ENCODE measurements around the gene CBY3. TPM values are rescaled to one million over a fixed set of nuclear protein-coding genes. Genes with fewer than 3 reads are reported as not detected.
"Not testable (repeated sequence)": the region's sequence is repeated elsewhere in the genome, so short reads cannot be mapped to it uniquely, and the experiment has no call there.

The CBY3 gene
- total RNA-seq, 2 experiments from 2014 or later = not detected

- Mint-ChIP-seq H3K36me3 (ENCODE audit: low read depth) (peaks cover 24% of the 10 kb centered on the region), H3K4me1 (ENCODE audit: low read depth) (peaks cover 37% of the 10 kb centered on the region), H3K27me3 (ENCODE audit: low read depth) (no peaks in the 10 kb centered on the region)
Measured at GRCh38 chr5:179697993-179698934, 17.4 kb upstream of the CBY3 start.

GRCh38 chr5:179697543-179697942 is 16.7 kb upstream of the CBY3 start:
- H3K27me3 Mint-ChIP-seq (ENCODE audit: low read depth); DNase-seq; H3K9me3 Mint-ChIP-seq: not testable (repeated sequence)
- intact Hi-C loops (cut with micrococcal nuclease) = loop anchor here (5.0 kb wide), 1 partner anchor 375 kb away; the partner anchor contains the start of gene RNF130
- Mint-ChIP-seq H3K4me1 (ENCODE audit: low read depth) (peaks cover 32% of the 10 kb centered on the region), H3K27ac (peak overlapping the region; percentile 97), H3K36me3 (ENCODE audit: low read depth) (peaks cover 18% of the 10 kb centered on the region), H3K4me3 (peak overlapping the region; percentile 95)
- CTCF ChIA-PET = interaction anchor here (0.9 to 1.8 kb wide), 6 partner anchors 10 to 100 kb away, joined by 3 to 9 read pairs (median 4); partner anchors contain the start of genes CBY3, HNRNPH1 and MAML1

More at GRCh38 chr5:179697993-179698934, 17.4 kb upstream of the CBY3 start:
- CTCF ChIA-PET = interaction anchor here (1.0 to 1.8 kb wide), 3 partner anchors 11 to 34 kb away, joined by 4 to 9 read pairs (median 4); partner anchors contain the start of genes CBY3 and MAML1
- Mint-ChIP-seq H3K27ac (peak overlapping the region; percentile 97), H3K9me3 (no peaks in the 10 kb centered on the region), H3K4me3 (peak overlapping the region; percentile 95)
- peak; percentile 99 for DNase-seq
- intact Hi-C loops (cut with micrococcal nuclease) = loop anchor here (1.0 to 5.0 kb wide), 10 partner anchors 20 to 1071 kb away; partner anchors contain the start of genes CLK4, HNRNPH1, MAML1 and MRNIP

DNA sequence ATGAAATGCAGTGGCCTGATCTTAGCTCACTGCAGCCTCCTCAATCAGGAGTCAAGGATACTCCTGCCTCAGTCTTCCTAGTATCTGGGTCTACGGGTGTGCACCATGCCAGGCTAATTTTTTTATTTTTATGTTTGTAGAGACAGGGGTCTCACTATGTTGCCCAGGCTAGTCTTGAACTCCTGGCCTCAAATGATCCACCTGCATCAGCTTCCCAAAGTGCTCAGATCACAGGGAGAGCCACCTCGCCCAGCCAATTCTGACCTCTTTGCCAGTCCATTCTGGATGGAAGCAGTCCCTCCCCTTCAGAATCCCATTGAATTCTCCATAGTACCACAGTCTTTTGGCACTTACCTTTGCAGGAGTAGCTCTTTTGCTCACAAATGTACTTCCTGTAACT is 16.3 kb upstream of the CBY3 start:
- H3K4me3 Mint-ChIP-seq = peak overlapping the region; percentile 95
- no peaks in the 10 kb centered on the region for H3K27me3 Mint-ChIP-seq (ENCODE audit: low read depth)
- DNase-seq = no peak
- CTCF ChIA-PET = interaction anchor here (0.6 to 1.8 kb wide), 7 partner anchors 10 to 100 kb away, joined by 3 to 9 read pairs (median 4); partner anchors contain the start of genes CBY3, HNRNPH1 and MAML1
- H3K27ac Mint-ChIP-seq = peak overlapping the region; percentile 97
- intact Hi-C loops (cut with micrococcal nuclease) = loop anchor here (5.0 kb wide), 1 partner anchor 375 kb away; the partner anchor contains the start of gene RNF130
- peaks cover 28% of the 10 kb centered on the region for H3K4me1 Mint-ChIP-seq (ENCODE audit: low read depth)
- H3K9me3 Mint-ChIP-seq = no peaks in the 10 kb centered on the region
- H3K36me3 Mint-ChIP-seq (ENCODE audit: low read depth) = peaks cover 13% of the 10 kb centered on the region

DNA sequence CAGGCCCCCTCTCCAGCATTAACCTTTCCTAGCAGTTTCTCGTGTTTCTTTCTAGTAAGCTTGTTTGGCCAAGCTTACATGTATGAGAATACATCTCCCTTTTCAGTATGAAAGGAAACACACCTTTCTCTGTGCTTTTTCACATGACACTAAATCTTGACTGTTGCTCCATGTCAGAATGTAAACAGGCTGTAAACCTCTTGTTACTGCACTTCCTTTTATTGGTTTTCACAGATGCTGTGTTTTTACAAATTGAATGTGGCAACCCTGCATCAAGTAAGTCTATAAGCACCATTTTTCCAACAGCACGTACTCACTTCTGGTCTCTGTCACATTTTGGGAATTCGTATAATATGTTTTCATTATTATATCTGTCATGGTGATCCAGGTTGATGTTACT is 15.8 kb upstream of the CBY3 start:
- no peaks in the 10 kb centered on the region for H3K27me3 Mint-ChIP-seq (ENCODE audit: low read depth)
- CTCF ChIA-PET = interaction anchor here (0.6 to 1.8 kb wide), 4 partner anchors 14 to 101 kb away, joined by 3 to 9 read pairs (median 4); partner anchors contain the start of gene CBY3
- H3K36me3 Mint-ChIP-seq (ENCODE audit: low read depth) = peaks cover 11% of the 10 kb centered on the region
- no peaks in the 10 kb centered on the region for H3K9me3 Mint-ChIP-seq
- no peak overlapping the region for H3K27ac Mint-ChIP-seq
- H3K4me3 Mint-ChIP-seq = no peak overlapping the region
- peaks cover 25% of the 10 kb centered on the region for H3K4me1 Mint-ChIP-seq (ENCODE audit: low read depth)
- DNase-seq = no peak
- intact Hi-C loops (cut with micrococcal nuclease) = loop anchor here (5.0 kb wide), 1 partner anchor 376 kb away; the partner anchor contains the start of gene RNF130

- CTCF ChIA-PET = interaction anchor here (0.8 kb wide), 1 partner anchor 15 kb away, joined by 3 read pairs; no protein-coding TSS in a partner anchor
- H3K4me1 Mint-ChIP-seq (ENCODE audit: low read depth) = peaks cover 12% of the 10 kb centered on the region
- DNase-seq = no peak
- H3K27me3 Mint-ChIP-seq (ENCODE audit: low read depth) = no peaks in the 10 kb centered on the region
- no peaks in the 10 kb centered on the region for H3K9me3 Mint-ChIP-seq
- peaks cover 4% of the 10 kb centered on the region for H3K36me3 Mint-ChIP-seq (ENCODE audit: low read depth)
- intact Hi-C loops (cut with micrococcal nuclease) = no loop called here
- no peak overlapping the region for H3K27ac Mint-ChIP-seq
- no peak overlapping the region for H3K4me3 Mint-ChIP-seq
Measured at GRCh38 chr5:179694561-179694960, 13.7 kb upstream of the CBY3 start.

DNA sequence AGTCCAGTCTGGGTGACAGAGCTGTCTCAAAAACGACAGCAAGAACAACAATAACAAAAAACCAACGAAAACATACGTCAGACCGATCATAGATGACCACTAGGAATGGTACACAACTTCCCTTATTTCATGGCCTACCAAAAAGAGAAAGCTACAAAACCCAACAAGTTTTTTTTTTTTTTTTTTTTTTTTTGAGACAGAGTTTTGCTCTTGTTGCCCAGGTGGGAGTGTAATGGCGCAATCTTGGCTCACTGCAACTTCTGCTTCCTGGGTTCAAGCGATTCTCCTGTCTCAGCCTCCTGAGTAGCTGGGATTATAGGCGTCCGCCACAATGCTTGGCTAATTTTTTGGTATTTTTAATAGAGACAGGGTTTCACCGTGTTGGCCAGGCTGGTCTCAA is 8.4 kb upstream of the CBY3 start:
- intact Hi-C loops (cut with micrococcal nuclease); H3K4me3 Mint-ChIP-seq; CTCF ChIA-PET; DNase-seq; H3K27me3 Mint-ChIP-seq (ENCODE audit: low read depth); H3K4me1 Mint-ChIP-seq (ENCODE audit: low read depth); H3K9me3 Mint-ChIP-seq; H3K27ac Mint-ChIP-seq; H3K36me3 Mint-ChIP-seq (ENCODE audit: low read depth): not testable (repeated sequence)

DNA sequence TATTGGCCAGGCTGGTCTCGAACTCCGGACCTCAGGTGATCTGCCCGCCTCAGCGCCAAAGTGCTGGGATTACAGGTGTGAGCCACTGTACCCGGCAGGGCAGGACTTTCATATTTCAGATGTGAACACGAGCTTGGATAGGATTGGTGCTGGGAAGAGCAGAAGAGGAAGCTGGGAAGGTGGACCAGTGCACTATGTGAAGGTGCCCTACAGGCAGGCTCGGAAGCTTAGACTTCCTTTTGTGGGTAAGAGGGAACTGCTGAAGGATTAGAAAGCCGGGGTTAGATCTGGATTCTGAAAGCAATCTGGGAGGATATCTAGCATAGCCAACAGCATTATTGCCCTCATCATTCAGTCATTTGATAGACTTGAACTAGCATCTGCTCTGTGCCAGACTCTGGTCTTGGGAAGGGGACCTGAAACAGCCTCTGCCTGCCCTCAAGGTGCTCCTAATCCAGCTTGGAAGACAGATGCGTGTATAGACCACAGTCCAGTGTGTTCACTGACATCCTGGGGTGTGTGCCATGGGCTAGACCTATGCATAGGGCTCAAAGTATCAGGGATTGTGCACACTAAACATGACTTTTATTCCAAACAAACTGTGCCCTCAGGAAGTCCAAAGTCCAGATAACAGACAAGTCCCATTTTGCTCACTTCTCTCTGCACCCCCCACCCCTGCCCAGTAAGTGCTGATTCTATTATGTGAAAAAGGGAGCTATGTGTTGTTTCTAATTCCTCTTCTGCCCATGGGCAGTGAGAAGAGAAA is 637 bp downstream of the CBY3 start:
- H3K4me1 Mint-ChIP-seq (ENCODE audit: low read depth) = peaks cover 36% of the 10 kb centered on the region
- H3K27ac Mint-ChIP-seq = no peak overlapping the region
- H3K27me3 Mint-ChIP-seq (ENCODE audit: low read depth) = no peaks in the 10 kb centered on the region
- H3K4me3 Mint-ChIP-seq = peak overlapping the region; percentile 42
- intact Hi-C loops (cut with micrococcal nuclease) = no loop called here
- no peaks in the 10 kb centered on the region for H3K9me3 Mint-ChIP-seq
- H3K36me3 Mint-ChIP-seq (ENCODE audit: low read depth) = peaks cover 26% of the 10 kb centered on the region
- DNase-seq = no peak
- CTCF ChIA-PET = interaction anchor here (0.6 to 2.4 kb wide), 7 partner anchors 10 to 117 kb away, joined by 3 to 9 read pairs (median 4); partner anchors contain the start of gene HNRNPH1

DNA sequence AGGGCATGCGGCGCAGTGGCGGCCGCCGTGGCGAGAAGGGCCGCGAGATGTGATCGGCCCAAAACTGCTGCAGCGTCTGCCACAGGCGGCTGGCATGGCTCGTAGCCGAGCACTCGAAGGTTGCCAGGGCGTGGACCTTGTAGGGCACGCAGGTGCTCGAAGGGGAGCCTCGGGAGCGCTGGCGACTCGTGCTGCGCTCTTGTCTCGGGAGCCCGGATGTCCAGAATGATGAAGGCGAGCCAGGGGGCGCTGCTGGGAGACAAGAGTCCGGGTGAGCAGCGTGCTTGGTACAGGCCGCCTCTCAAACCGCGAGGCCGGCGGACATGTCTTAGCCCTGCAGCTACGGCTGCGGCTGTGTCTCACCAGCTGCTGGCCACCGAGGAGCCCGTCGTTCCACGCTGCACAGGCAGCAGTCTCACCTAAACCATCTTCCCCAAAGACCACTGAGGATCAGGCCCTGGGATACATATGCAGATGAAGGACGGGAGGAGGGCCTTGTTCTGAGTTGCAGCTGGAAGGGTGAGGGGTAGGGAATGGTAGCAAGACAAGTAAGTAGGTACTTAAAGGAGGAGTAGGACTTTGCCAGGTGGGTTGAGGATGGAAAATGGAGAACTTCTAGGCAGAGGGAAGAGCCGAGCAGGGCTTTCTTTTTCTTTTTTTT is 1.7 kb downstream of the CBY3 start:
- CTCF ChIA-PET = interaction anchor here (0.6 to 2.4 kb wide), 6 partner anchors 9 to 118 kb away, joined by 3 to 9 read pairs (median 4); no protein-coding TSS in a partner anchor
- intact Hi-C loops (cut with micrococcal nuclease) = loop anchor here (2.0 kb wide), 2 partner anchors 228 to 412 kb away; partner anchors contain the start of gene TBC1D9B
- H3K4me3 Mint-ChIP-seq = peak overlapping the region; percentile 99

GRCh38 chr5:179678223-179679013 is 2.4 kb downstream of the CBY3 start:
- peaks cover 31% of the 10 kb centered on the region for H3K36me3 Mint-ChIP-seq (ENCODE audit: low read depth)
- H3K4me1 Mint-ChIP-seq (ENCODE audit: low read depth) = peaks cover 36% of the 10 kb centered on the region
- intact Hi-C loops (cut with micrococcal nuclease) = loop anchor here (1.0 to 2.0 kb wide), 7 partner anchors 20 to 412 kb away; partner anchors contain the start of genes CANX, MAML1 and TBC1D9B
- CTCF ChIA-PET = interaction anchor here (0.6 to 2.4 kb wide), 4 partner anchors 8 to 119 kb away, joined by 3 to 9 read pairs (median 4); no protein-coding TSS in a partner anchor
- peak overlapping the region; percentile 95 for H3K27ac Mint-ChIP-seq
- no peaks in the 10 kb centered on the region for H3K27me3 Mint-ChIP-seq (ENCODE audit: low read depth)
- H3K9me3 Mint-ChIP-seq = no peaks in the 10 kb centered on the region
- H3K4me3 Mint-ChIP-seq = peak overlapping the region; percentile 99
- peak; percentile 94 for DNase-seq

More for the DNA sequence above, 1.7 kb downstream of the CBY3 start:
- H3K9me3 Mint-ChIP-seq = no peaks in the 10 kb centered on the region
- no peaks in the 10 kb centered on the region for H3K27me3 Mint-ChIP-seq (ENCODE audit: low read depth)
- peak; percentile 81 for DNase-seq
- H3K4me1 Mint-ChIP-seq (ENCODE audit: low read depth) = peaks cover 36% of the 10 kb centered on the region
- H3K27ac Mint-ChIP-seq = peak overlapping the region; percentile 95
- peaks cover 31% of the 10 kb centered on the region for H3K36me3 Mint-ChIP-seq (ENCODE audit: low read depth)

DNA sequence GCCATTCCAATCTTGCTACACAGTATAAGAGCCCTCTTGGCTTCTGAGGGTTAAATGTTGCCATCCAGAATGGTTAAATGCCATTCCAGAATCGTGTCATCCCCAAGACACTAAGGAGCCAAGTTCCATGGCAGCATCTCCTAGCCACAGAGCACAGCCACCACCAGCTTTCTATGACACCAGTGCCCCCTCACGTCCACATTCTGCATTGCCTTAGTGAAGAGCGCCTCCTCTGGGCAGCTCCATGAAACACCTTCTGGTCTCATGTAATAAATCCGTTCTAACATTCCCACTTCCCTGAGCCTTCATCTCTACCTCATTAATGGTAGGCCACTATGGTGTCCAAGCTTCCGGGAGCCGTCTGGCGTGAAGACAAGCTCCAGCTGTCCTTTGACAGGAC is 12.4 kb downstream of the CBY3 start:
- Mint-ChIP-seq H3K9me3 (no peaks in the 10 kb centered on the region), H3K27ac (no peak overlapping the region), H3K4me3 (no peak overlapping the region), H3K4me1 (ENCODE audit: low read depth) (no peaks in the 10 kb centered on the region), H3K36me3 (ENCODE audit: low read depth) (peaks cover 6% of the 10 kb centered on the region), H3K27me3 (ENCODE audit: low read depth) (no peaks in the 10 kb centered on the region)
- peak; percentile 38 for DNase-seq
- intact Hi-C loops (cut with micrococcal nuclease) = no loop called here
- CTCF ChIA-PET = interaction anchor here (0.5 to 1.5 kb wide), 4 partner anchors 13 to 68 kb away, joined by 3 to 4 read pairs (median 4); no protein-coding TSS in a partner anchor
